ENCODE results near the gene GLI3. TPM values are rescaled to one million over a fixed set of nuclear protein-coding genes. Genes with fewer than 3 reads are reported as not detected.

The GLI3 gene
- total and polyA plus RNA-seq, 10 of the 15 experiments (the other 5 are each of a cell fraction or from before 2014, with no cell fraction given) = 0.01 TPM; not detected in 8

DNA sequence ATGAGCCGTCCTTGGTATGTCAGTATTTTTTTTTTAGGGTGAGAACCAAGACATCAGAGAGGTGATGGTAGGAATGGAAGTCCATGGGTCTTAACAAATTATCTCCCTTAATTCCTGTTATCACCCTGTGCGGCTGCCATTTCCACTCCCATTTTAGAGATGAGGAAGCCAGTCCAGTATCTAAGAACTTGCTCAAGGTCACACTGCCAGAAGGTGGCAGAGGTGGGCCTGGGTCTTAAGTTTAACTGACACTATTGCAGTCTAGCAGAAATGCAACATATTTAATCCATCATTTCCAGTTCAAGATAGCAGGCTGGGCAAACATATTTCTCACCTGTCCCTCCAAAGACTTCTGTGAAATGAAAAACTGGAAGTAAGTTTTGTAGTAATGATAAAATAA, 108.3 kb downstream of the GLI3 start:
- TF ChIP-seq, protein P1, sequence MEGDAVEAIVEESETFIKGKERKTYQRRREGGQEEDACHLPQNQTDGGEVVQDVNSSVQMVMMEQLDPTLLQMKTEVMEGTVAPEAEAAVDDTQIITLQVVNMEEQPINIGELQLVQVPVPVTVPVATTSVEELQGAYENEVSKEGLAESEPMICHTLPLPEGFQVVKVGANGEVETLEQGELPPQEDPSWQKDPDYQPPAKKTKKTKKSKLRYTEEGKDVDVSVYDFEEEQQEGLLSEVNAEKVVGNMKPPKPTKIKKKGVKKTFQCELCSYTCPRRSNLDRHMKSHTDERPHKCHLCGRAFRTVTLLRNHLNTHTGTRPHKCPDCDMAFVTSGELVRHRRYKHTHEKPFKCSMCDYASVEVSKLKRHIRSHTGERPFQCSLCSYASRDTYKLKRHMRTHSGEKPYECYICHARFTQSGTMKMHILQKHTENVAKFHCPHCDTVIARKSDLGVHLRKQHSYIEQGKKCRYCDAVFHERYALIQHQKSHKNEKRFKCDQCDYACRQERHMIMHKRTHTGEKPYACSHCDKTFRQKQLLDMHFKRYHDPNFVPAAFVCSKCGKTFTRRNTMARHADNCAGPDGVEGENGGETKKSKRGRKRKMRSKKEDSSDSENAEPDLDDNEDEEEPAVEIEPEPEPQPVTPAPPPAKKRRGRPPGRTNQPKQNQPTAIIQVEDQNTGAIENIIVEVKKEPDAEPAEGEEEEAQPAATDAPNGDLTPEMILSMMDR (IDR thresholded peaks at IDR 0.05 in 2 of 3, conservative IDR thresholded peaks at IDR 0.05 in 1 of 3; ENCODE audit: control insufficient read depth in 2 of 3, extremely low read depth in 1 of 3, insufficient read depth in 1 of 3, low read depth in 3 of 3, low read length in 3 of 3) = peak in 1 of 3 experiments; percentile 18; a peak in 1 of 6 replicates
- no peak for TF ChIP-seq USF1 (IDR thresholded peaks at IDR 0.05; ENCODE audit: borderline replicate concordance, extremely low read length, insufficient read depth, low read depth, low read length)
- TF ChIP-seq ZNF622 (IDR thresholded peaks at IDR 0.05) = no peak
- CTCF ChIA-PET = no interaction called here
- no peak overlapping the region for H3K9ac ChIP-seq (ENCODE audit: control insufficient read depth, insufficient read depth, low read length)
- RAD21 ChIA-PET (ENCODE audit: unreplicated experiment) = no interaction called here
- BruUV-seq (replicated peaks) = no TSS peak
- intact Hi-C loops (cut with micrococcal nuclease; ENCODE audit: unreplicated experiment) (no loop called here), in situ Hi-C loops (cut with MboI) (no loop called here)
- no peak for DNase-seq (ENCODE audit: low read depth, low spot score)
- H3K9me3 ChIP-seq (replicated peaks; ENCODE audit: control insufficient read depth, insufficient read depth, low read length) = no peaks in the 10 kb centered on the region
- no peak for FAIRE-seq
- no peaks in the 10 kb centered on the region for H3K4me1 ChIP-seq (ENCODE audit: control insufficient read depth, insufficient read depth, low read length)
- H3K4me2 ChIP-seq (ENCODE audit: control insufficient read depth, insufficient read depth) = no peak overlapping the region
- WGBS (ENCODE audit: insufficient coverage, insufficient replicate concordance, low lambda C conversion rate, missing lambda C conversion rate) = 14% methylated on average over 2 of the region's 2 CpGs
- H3K36me3 ChIP-seq (ENCODE audit: control insufficient read depth in 2 of 2, insufficient read depth in 2 of 2, low read length in 1 of 2) = no peaks in the 10 kb centered on the region
- no peaks in the 10 kb centered on the region for H4K20me1 ChIP-seq (ENCODE audit: control insufficient read depth, insufficient read depth)
- H3K79me2 ChIP-seq (ENCODE audit: control insufficient read depth, insufficient read depth, low read length) = no peaks in the 10 kb centered on the region
- SMC1A ChIA-PET (ENCODE audit: uncharacterized antibody, unreplicated experiment) = no interaction called here
- H3K27me3 ChIP-seq (replicated peaks in 1 of 2; ENCODE audit: control insufficient read depth in 2 of 2, insufficient read depth in 2 of 2, low read length in 1 of 2) = no peaks in the 10 kb centered on the region; a peak in 1 of 4 replicates
- H3K4me3 ChIP-seq = no peak overlapping the region
- H3K27ac ChIP-seq (ENCODE audit: control insufficient read depth, insufficient read depth) = no peak overlapping the region
- H2AFZ ChIP-seq (ENCODE audit: control insufficient read depth, low read depth, low read length) = no peak overlapping the region
- POLR2A ChIA-PET = no interaction called here
- no peak for ATAC-seq

- SMC1A ChIA-PET (ENCODE audit: uncharacterized antibody, unreplicated experiment) = interaction anchor here (1.0 kb wide), 1 partner anchor 186 kb away, joined by 3 read pairs; no protein-coding TSS in a partner anchor
- H3K4me3 ChIP-seq = no peak overlapping the region
- CTCF ChIA-PET = no interaction called here
- RAD21 ChIA-PET (ENCODE audit: unreplicated experiment) = no interaction called here
- no peak overlapping the region for H3K27ac ChIP-seq (ENCODE audit: control insufficient read depth, insufficient read depth)
- BruUV-seq (replicated peaks) = no TSS peak
- no peak overlapping the region for H2AFZ ChIP-seq (ENCODE audit: control insufficient read depth, low read depth, low read length)
- no peaks in the 10 kb centered on the region for H3K9me3 ChIP-seq (replicated peaks; ENCODE audit: control insufficient read depth, insufficient read depth, low read length)
- no peaks in the 10 kb centered on the region for H3K79me2 ChIP-seq (ENCODE audit: control insufficient read depth, insufficient read depth, low read length)
- H3K9ac ChIP-seq (ENCODE audit: control insufficient read depth, insufficient read depth, low read length) = no peak overlapping the region
- intact Hi-C loops (cut with micrococcal nuclease; ENCODE audit: unreplicated experiment) (no loop called here), in situ Hi-C loops (cut with MboI) (no loop called here)
- H3K4me2 ChIP-seq (ENCODE audit: control insufficient read depth, insufficient read depth) = no peak overlapping the region
- no peaks in the 10 kb centered on the region for H3K36me3 ChIP-seq (ENCODE audit: control insufficient read depth in 2 of 2, insufficient read depth in 2 of 2, low read length in 1 of 2)
- no peak for ATAC-seq
- no peaks in the 10 kb centered on the region; a peak in 1 of 4 replicates for H3K27me3 ChIP-seq (replicated peaks in 1 of 2; ENCODE audit: control insufficient read depth in 2 of 2, insufficient read depth in 2 of 2, low read length in 1 of 2)
- no peak for DNase-seq (ENCODE audit: low read depth, low spot score)
- POLR2A ChIA-PET = no interaction called here
- H4K20me1 ChIP-seq (ENCODE audit: control insufficient read depth, insufficient read depth) = no peaks in the 10 kb centered on the region
- H3K4me1 ChIP-seq (ENCODE audit: control insufficient read depth, insufficient read depth, low read length) = no peaks in the 10 kb centered on the region
- no peak for FAIRE-seq
- no peak for TF ChIP-seq CEBPB (IDR thresholded peaks at IDR 0.05; ENCODE audit: borderline replicate concordance in 1 of 2, low read depth in 2 of 2, low read length in 2 of 2)
- no peak for TF ChIP-seq SIN3A (IDR thresholded peaks at IDR 0.05; ENCODE audit: low read depth, low read length)
- TF ChIP-seq, protein P2, sequence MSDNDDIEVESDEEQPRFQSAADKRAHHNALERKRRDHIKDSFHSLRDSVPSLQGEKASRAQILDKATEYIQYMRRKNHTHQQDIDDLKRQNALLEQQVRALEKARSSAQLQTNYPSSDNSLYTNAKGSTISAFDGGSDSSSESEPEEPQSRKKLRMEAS (IDR thresholded peaks at IDR 0.05; ENCODE audit: low read depth, low read length) = no peak
- TF ChIP-seq HDAC2 (IDR thresholded peaks at IDR 0.05) = no peak
- no peak for TF ChIP-seq ATF7 (IDR thresholded peaks at IDR 0.05; ENCODE audit: low read depth)
- no peak for TF ChIP-seq WRNIP1 (IDR thresholded peaks at IDR 0.05; ENCODE audit: borderline replicate concordance, low read depth, low read length)
- TF ChIP-seq NR2C1 (IDR thresholded peaks at IDR 0.05) = no peak
- TF ChIP-seq TCF3 (IDR thresholded peaks at IDR 0.05; ENCODE audit: borderline replicate concordance, insufficient read depth, low read depth, low read length) = no peak
- no peak for TF ChIP-seq EP300 (IDR thresholded peaks at IDR 0.05; ENCODE audit: borderline replicate concordance in 1 of 2, control insufficient read depth in 1 of 2, low read depth in 2 of 2, low read length in 2 of 2)
Observed at GRCh38 chr7:42127232-42127622, 109.8 kb downstream of the GLI3 start.

Measured in GM12878 (cell line).